KG1 (cell line): ENCODE results near the gene MATCAP1.

ENCODE experiments used
- DNase-seq: peaks from one replicate; lab custom pipeline; 2025; lab: John Stamatoyannopoulos, UW

Gene MATCAP1

GRCh38 chr16:67128417-67128816, 55.3 kb downstream of the MATCAP1 start:
- no peak for DNase-seq
